Measurements from ENCODE around the gene HTRA3.

HTRA3 gene

DNA sequence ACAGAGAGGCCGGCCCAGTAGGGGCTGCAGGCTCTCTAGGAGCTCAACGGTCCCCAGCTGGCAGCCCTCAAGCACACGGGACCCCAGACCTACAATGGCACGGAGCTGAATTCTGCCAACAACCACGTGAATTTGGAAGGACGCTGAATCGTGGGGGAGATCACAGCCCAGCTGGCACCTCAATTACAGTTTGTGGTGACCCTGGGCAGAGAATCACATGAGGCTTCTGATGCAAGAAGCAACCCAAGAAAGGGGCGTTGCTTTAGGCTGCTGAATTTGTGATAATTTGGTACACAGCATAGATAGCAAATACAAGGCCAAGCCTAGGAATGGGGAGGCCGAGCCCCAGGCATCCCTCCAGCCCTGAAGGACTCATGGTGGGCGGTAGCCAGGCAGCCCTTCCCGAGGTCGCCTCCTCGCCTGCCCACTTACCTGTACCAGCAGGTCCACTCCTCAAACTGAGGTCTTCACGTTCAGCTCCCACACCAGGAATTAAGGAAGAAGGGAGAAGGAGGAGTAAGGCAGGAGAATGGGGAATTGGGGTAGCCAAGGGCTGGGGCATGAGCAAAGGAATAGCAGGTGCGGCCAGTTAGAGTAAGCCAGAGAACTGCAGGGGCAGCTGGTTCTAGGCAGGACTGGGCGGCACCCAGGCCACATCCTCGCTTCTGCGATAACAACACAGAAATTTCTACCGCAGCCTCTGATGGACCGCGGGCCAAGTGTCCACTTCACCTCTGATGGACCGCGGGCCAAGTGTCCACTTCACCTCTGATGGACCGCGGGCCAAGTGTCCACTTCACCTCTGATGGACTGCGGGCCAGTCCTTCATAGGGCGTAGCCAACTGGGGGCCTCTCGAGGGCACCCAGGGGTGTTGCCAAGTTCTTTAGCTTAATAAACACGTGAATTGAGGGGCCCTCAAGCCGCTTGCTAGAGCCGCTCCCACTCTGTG lies 23.4 kb upstream of the HTRA3 start:
- FAIRE-seq: no peak
- DNase-seq (ENCODE audit: insufficient read length, low spot score): no peak

DNA sequence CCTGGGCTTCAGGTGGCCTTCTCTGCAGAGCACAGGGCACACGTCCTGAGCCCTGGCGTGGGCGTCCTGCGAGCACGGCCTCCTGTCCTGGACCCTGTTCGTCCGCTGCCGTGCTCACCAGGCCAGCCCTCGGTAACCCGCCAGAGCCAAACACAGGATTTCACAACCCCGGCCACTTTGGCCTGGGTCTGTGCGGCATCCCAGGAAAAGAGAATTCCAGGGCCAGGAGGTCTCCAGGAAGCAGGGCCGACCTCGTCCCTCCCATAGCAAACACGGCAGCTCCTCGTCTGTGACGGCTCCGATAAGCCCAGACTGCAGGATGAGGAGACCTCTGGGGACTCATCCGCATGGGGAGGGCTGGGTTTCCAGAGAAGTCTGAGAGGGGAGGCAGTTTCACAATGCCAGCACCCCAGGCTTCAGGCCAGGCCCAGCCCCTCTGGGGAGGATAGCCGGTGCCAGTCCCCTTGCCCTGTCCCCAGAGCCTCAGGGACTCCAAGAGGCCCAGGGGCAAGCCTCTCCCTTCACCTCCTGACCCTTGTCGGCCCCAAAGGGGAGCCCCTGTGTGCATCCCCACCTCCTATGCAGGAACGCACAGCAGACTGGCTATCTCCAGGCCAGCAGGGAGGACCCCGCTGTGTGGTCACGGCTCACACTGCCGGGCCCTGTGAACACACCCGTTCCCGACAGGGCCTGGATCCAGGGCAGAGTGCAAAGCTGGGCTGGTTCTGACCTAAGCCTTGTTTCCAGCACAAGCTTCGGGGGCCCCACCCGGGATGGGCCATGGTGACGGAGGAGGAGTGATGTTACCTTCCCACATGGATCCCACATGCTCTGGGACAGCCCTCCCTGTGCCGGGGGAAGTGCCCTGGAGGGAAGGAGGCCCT lies 22.3 kb upstream of the HTRA3 start:
- FAIRE-seq: no peak

DNA sequence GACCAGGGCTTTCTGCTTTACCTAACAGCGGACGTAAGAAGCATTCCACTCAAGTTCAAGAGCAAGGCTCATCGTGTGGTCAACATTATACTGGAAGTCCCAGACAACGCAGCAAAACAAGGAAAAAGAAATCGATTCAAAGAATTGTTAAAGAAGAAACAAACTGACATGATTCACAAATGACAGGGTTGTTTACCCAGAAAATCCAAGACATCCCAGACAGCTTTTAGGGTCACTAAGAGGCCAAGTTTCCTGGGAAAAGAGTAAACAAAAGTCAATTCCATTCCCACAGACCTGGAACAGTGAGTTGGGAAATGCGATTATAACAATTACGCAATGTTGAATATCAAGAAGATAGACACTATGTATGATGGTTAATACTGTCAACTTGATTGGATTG lies 21.5 kb upstream of the HTRA3 start:
- FAIRE-seq: no peak
- DNase-seq (ENCODE audit: insufficient read length, low spot score): no peak

More for the DNA sequence above, 22.3 kb upstream of the HTRA3 start:
- no peak for DNase-seq (ENCODE audit: insufficient read length, low spot score)

DNA sequence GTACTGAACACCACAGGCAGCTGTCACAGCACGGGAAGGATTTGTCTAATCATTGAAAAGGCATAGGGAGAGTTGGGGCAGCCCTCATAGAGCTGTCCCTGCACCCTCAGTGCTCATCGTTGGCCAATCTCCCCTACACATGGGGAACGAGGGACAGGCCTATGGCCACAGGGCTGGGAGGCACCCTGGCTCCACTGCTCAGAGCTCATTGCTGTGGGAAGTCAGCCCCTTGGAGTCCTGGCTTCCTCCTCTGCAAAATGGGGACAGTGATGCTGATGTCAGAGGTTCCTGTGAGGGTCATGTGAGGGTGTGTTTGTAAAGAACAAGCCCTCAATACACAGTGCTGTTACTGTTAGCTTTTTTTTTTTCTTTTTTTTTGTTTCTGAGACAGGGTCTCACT lies 19.3 kb upstream of the HTRA3 start:
- FAIRE-seq (no peak), DNase-seq (ENCODE audit: insufficient read length, low spot score) (no peak)

DNA sequence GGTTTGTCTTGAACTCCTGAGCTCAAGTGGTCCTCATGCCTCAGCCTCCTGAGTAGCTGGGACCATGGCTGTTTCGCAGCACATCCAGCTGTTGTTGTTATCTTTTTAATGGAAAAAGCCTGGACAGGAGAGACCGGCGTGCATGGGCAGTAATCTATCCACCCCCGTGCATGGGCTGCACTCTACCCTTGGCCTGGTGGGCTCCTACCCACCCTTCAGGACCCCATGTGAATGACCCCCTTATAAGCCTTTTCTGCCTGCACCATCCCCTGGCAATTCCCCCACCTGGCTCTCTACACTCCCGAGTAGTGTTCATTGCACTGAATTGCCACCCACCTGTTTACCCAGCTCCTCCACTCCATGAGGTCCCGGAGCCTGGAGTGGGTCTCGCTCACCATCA lies 18.9 kb upstream of the HTRA3 start:
- FAIRE-seq: no peak

DNA sequence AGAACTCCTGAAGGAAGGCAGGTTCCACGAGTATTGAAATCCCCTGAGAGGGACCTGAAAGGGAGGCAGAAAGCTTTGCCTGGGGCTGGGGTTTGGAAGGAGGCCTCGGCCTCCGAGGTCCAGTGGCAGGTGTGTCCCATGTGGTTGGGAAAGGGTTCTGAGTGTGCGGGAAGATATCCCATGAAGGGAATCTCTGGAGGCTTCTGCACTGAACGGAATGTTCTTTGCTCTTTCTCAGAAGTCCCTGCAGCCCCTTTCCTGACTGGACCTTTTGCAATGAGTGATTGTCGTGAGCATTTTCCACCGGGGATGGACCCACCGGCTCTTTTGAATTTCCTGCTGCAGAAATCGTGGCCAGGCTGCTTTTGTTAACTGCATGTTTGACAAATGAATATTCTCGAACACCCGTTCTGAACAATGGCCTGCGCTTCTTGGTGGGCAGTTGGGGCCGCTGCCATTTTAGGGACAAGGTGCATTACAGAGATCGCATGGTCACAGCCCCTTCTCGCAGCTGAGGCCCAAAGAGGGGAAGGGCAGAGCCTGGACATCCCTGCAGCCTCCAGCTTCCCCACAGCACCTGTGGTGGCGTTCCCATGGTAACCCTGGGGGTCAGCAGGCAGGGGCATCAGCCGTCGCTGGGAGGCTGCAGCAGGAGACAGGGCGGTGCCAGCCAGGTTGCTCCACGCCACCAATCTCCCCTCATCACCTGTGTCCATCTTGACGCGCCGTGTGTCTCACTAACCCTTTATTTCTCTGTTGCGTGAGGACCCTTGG lies 18.3 kb upstream of the HTRA3 start:
- DNase-seq (ENCODE audit: insufficient read length, low spot score): no peak
- no peak for FAIRE-seq

More for the DNA sequence above, 18.9 kb upstream of the HTRA3 start:
- no peak for DNase-seq (ENCODE audit: insufficient read length, low spot score)

DNA sequence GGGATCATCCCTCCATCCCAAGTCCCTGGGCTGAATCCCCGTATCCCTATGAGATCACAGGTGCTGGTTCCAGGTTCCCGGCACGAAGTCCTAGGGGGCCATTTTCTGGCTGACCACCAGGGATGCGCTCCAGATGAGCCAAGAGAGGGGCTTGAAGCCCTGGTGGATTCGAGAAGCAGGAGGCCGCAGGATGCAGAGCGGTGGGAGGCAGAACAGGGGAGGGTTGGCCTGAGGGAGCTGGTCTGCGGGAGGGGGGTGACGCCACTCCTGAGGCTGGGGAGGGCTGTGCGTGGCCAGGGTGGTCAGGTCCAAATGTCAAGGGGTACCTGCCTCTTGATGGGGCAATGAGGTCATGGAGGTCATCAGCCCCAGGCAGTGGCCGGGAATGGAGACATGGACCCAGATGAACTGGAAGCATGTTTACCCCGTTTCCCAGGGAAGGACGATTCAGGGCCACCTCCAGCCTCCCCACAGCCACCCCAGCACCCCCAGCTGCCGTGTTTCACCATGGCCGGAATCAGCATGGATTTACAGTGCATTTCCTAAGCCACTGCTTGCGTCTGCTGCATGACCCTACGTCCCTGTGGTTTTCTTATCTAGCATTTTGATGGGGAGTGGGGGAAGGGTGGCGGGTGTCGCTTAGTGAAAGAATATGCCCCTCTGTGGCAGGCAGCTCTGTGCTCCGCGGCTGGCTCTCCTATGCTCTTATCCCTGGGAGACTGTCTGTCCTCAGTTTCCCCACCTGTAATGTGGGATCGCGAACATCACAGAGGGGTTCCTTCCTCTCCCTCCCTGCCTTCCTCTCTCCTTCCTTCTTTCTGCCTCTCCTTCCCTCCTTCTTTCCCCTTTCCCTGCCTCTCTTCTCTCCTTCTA lies 17.0 kb upstream of the HTRA3 start:
- DNase-seq (ENCODE audit: insufficient read length, low spot score): no peak
- FAIRE-seq: no peak

DNA sequence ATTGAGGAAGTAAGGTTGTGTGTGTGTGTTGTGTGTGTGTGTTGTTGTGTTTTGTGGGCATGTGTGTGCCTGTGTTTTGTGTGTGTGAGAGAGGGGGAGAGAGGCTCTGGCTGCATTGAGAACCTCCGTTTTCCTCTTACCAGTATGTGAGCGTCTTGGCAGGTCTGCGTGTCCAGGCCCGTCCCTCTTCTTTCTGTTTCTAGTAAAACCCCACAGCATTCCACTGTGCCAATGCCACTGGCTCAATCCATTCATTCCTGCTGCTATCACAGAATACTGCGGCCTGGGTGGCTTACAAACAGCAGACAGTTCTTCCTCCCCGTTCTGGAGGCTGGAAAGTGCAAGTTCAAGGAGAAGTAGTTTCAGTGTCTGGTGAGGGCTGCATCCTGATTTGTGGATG lies 15.5 kb upstream of the HTRA3 start:
- FAIRE-seq (no peak), DNase-seq (ENCODE audit: insufficient read length, low spot score) (no peak)

DNA sequence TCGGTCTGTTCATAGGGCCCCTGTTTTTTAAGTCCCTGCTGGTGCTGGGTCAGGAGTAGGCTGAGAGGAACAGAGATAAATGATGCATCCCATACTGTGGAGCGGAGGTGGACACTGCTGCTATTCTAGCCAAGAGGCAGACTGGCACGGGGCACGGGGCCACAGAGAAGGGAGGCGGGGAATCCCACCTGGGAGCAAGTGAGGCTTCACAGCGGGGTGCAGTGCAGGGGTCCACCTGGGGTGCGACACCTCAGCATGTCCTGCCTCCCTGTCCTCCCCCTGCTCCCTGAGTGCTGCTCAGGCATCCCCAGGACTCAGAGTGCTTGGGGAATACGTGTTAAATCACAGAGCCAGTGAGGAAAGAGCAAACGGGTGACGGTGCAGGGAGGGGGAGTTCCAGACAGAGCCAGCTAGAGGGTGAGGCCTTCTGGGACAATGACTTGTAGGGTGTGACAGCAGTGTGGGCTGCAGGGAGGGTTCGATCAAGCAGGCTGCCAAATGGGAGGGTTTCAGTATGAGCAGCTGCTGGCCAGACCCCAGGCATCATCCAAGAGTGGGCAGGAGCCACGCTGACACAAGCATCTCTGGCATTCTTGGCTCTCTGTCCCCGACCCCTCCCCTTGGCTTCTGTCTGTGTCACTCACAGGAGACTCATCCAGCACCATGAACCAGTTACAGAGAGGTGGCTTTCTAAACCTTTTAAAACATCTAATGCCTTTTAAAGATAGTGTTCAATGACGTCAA lies 13.7 kb upstream of the HTRA3 start:
- FAIRE-seq (no peak), DNase-seq (ENCODE audit: insufficient read length, low spot score) (no peak)

DNA sequence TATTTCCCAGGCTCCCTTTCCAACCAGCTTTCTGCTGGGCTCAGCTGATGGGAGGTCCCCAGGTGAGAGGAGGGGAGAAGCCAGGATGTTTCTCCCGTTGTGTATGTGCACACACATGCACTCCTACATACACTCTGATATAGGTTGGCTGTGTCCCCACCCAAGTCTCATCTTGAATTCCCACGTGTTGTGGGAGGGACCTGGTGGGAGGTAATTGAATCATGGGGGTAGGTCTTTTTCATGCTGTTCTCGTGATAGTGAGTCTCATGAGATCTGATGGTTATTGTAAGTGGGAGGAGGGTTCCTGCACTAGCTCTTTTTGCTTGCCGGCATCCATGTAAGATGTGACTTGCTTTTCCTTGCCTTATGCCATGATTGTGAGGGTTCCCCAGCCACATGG lies 11.7 kb upstream of the HTRA3 start:
- DNase-seq (ENCODE audit: insufficient read length, low spot score): no peak
- FAIRE-seq: no peak

DNA sequence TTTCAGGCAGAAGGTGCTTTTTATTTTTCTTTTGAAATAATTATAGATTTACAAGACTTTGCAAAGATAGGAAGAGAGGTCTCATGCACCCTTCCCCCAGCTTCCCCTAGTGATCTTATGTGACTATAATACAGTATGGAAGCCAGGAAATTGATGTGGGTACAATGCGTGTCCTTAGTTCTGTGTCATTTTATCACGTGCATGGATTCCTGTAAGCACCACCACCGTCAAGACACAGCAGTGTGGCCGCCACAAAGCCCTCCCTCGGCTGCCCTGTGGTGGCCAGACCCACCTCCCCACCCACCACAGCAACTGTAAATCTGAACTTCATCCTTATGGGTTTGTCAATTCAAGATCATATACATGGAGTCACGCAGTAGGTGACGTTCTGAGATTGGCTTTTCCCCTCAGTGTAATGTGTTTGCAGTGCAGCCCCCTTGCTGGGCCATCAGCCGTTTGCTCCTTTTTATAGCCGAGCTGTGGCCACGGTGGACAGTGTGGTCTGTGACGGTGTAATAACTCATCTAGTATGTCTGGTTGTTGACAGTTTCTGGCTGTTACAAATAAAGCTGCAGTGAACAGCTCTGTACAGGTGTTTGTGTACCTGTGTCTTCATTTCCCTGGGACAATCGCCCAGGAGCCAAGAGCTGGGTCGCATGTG lies 10.9 kb upstream of the HTRA3 start:
- DNase-seq (ENCODE audit: insufficient read length, low spot score) (no peak), FAIRE-seq (no peak)

DNA sequence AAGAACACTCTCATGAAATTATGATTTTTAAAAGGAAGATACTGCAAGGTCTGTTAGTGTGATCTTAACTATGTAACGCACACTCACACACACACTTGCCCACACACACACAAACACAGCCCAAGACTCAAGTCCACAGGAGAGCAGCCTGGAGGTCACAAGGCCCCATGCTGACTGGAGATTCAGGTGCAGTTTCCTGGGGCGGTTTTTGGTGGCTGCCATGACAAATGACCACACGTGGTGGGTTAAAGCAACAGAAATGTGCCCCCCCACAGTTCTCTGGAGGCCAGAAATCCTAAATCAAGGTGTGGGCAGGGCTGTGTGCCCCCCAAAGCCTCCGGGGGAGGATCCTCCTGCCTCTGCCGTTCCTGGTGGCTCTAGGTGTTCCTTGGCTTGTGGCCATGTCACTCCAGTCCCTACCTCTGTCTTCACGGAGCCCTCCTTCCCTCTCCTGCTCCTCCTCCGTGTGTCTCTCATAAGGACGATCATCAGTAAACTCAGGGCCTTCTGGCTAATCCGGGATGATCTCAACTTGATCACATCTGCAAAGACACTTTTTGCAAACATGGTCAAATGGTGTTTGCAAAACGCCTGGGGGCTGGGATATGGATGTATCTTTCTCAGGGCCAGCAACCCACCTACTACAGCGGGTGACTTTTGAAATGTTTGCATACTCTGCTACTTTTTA lies 9.7 kb upstream of the HTRA3 start:
- FAIRE-seq: no peak
- DNase-seq (ENCODE audit: insufficient read length, low spot score): no peak

DNA sequence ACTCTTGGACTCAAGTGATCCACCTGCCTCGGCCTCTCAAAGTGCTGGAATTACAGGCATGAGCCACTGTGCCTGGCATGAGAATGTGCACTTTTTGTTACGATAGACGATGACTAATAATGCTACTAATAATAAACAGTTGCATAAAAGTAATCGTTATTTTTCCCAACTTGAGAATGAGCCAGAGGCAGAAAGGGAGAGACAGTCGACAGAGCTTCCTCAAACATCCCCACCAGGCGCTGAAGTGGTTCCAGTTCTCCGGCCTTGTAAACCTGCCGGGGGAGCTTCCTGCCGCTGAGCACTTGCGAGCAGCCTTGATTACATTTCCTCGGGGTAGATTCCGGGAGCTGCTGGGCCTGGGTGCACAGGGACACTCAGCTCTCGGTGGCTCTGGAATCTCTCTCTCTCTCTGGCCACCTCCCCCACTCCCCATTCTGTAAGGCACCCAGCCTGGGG lies 8.9 kb upstream of the HTRA3 start:
- DNase-seq (ENCODE audit: insufficient read length, low spot score) (no peak), FAIRE-seq (no peak)

DNA sequence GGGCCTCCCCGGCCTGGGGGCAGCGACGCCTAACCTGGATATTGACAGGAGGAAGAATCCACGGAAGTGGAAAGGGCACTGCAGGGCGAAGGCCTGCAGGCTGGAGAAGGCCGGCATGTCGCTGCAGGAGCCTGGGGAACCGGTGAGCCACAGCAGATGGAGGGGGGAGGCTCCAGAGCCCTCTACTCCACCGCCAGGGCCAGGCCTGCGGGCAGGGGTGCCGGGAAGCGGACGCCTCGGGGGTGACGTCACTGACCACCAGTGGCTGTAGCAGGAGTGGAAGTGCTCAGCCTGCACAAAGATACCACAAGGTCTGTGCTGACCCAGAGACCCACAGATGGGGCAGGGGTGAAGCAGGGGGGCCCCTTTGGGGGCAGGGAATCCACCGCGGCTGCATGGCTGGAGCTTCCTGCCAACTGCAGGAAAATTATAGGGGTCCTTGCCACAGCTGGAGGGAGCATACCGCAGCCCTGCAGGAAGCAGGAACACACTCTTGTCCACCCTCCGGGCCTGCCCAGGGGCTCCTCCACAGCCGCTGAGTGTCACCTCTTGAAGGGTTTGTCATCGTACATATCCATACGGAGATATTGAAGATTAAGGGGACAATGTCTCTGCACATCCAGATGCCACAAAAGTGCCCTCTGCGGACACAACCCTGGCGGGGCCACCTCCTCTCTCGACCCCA lies 7.6 kb upstream of the HTRA3 start:
- DNase-seq (ENCODE audit: insufficient read length, low spot score) (no peak), FAIRE-seq (no peak)

DNA sequence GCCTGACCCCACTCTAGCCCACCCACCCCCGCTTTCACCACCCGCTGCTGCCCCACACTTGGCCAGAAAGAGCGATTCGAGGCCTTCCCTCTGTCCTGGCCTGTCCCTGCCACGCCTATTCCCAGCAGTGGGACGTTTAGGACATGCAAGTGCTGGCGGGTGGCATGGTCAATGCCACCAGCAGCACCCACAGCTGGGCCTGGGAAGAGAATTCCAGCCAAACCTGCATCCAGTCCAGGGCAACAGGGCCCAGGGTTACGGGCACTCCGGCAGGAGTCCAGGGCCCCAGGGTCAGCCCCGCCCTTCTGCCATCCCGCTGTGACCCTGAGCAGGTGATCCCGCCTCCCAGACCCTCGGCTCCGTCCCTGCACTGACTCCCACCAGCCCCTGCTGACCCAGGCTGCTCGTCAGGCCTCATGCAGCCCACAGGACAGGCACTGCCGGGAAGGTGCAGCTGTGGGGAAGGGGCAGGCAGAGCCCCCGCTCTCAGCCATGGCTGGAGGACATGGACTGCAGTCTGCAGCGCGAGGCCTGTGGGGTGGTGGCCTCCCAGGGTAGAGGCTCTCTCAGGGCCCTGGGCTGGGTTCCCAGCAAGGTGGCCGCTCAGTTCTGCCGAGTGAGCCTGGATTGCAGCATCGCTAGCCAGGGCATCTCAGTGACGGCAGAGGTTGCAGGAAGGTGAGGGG lies 6.8 kb upstream of the HTRA3 start:
- DNase-seq (ENCODE audit: insufficient read length, low spot score) (no peak), FAIRE-seq (no peak)

DNA sequence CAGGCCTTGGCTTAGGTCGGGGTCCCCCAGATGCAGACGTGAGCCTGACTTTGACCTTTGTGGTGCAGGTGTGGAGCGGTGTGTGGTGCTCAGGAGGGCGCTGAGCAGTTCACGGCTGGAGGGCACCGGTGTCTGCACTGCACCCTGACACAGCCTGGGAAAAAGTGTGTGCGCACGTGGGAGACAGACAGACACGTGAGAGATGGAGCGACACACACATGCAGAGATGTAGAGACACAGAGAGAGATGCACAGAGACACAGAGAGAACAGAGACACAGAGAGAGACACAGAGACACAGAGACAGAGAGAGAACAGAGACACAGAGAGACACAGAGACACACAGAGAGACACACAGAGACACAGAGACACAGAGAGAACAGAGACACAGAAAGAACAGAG lies 6.2 kb upstream of the HTRA3 start:
- DNase-seq (ENCODE audit: insufficient read length, low spot score): no peak
- FAIRE-seq: no peak

DNA sequence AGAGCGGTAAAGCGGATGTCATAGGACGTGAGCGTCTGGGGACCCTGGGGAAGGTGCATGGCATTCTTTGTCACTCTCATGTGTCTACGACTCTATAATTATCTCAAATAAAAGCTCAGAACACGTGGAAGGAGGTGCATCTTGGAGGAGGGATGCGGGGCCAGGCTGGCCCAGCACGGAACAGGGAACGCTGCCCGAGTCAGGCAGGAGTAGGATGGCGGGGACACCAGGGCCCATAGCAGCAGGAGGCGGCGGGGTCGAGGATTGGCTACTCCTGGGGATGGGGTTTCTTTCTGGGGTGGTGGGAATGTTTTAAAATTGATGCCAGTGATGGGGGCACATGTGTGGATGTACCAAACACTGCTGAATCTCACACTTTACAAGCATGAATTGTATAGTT lies 5.4 kb upstream of the HTRA3 start:
- FAIRE-seq: no peak
- no peak for DNase-seq (ENCODE audit: insufficient read length, low spot score)

All from GM19239 (cell line).